Measurements from ENCODE around the gene ALDH1L2.

ALDH1L2 gene

GRCh38 chr12:105036937-105037649, 47.2 kb downstream of the ALDH1L2 start:
- no peak for DNase-seq (ENCODE audit: extremely low read depth in 1 of 2, low read depth in 1 of 2)

- DNase-seq (ENCODE audit: extremely low read depth in 1 of 2, low read depth in 1 of 2) = no peak
These were observed 50.4 kb downstream of the ALDH1L2 start for GRCh38 chr12:105033851-105034250.

- DNase-seq (ENCODE audit: extremely low read depth in 1 of 2, low read depth in 1 of 2) = no peak
These were observed 51.4 kb downstream of the ALDH1L2 start for GRCh38 chr12:105032703-105033357.

GRCh38 chr12:105030820-105031807, 53.1 kb downstream of the ALDH1L2 start:
- no peak for DNase-seq (ENCODE audit: extremely low read depth in 1 of 2, low read depth in 1 of 2)

- DNase-seq (ENCODE audit: extremely low read depth in 1 of 2, low read depth in 1 of 2) = no peak
These were observed 57.8 kb downstream of the ALDH1L2 start for GRCh38 chr12:105026411-105026810.

- DNase-seq (ENCODE audit: extremely low read depth in 1 of 2, low read depth in 1 of 2) = no peak
These were observed 58.4 kb downstream of the ALDH1L2 start for GRCh38 chr12:105025890-105026289.

GRCh38 chr12:105024928-105025327, 59.3 kb downstream of the ALDH1L2 start:
- no peak for DNase-seq (ENCODE audit: extremely low read depth in 1 of 2, low read depth in 1 of 2)

- no peak for DNase-seq (ENCODE audit: extremely low read depth in 1 of 2, low read depth in 1 of 2)
These were observed 63.9 kb downstream of the ALDH1L2 start for GRCh38 chr12:105020241-105020962.

GRCh38 chr12:105018776-105019175, 65.5 kb downstream of the ALDH1L2 start:
- no peak for DNase-seq (ENCODE audit: extremely low read depth in 1 of 2, low read depth in 1 of 2)

GRCh38 chr12:105018012-105018411, 66.2 kb downstream of the ALDH1L2 start:
- no peak for DNase-seq (ENCODE audit: extremely low read depth in 1 of 2, low read depth in 1 of 2)

- DNase-seq (ENCODE audit: extremely low read depth in 1 of 2, low read depth in 1 of 2) = no peak
These were observed 68.7 kb downstream of the ALDH1L2 start for GRCh38 chr12:105015543-105015942.

GRCh38 chr12:105014603-105015002, 69.7 kb downstream of the ALDH1L2 start:
- DNase-seq (ENCODE audit: extremely low read depth in 1 of 2, low read depth in 1 of 2) = no peak

- DNase-seq (ENCODE audit: extremely low read depth in 1 of 2, low read depth in 1 of 2) = no peak
These were observed 70.4 kb downstream of the ALDH1L2 start for GRCh38 chr12:105013892-105014291.

- DNase-seq (ENCODE audit: extremely low read depth in 1 of 2, low read depth in 1 of 2) = no peak
These were observed 82.8 kb downstream of the ALDH1L2 start for GRCh38 chr12:105001476-105001875.

- no peak for DNase-seq (ENCODE audit: extremely low read depth in 1 of 2, low read depth in 1 of 2)
These were observed 84.9 kb downstream of the ALDH1L2 start for GRCh38 chr12:104999347-104999685.

GRCh38 chr12:104998423-104999346, 85.6 kb downstream of the ALDH1L2 start:
- no peak for DNase-seq (ENCODE audit: extremely low read depth in 1 of 2, low read depth in 1 of 2)

- no peak for DNase-seq (ENCODE audit: extremely low read depth in 1 of 2, low read depth in 1 of 2)
These were observed 86.7 kb downstream of the ALDH1L2 start for GRCh38 chr12:104997541-104997940.

GRCh38 chr12:104994336-104994735, 89.9 kb downstream of the ALDH1L2 start:
- DNase-seq (ENCODE audit: extremely low read depth in 1 of 2, low read depth in 1 of 2) = no peak

GRCh38 chr12:104991565-104992128, 92.6 kb downstream of the ALDH1L2 start:
- no peak for DNase-seq (ENCODE audit: extremely low read depth in 1 of 2, low read depth in 1 of 2)
